Measurements from ENCODE around the gene DNAH3. TPM values are rescaled to one million over a fixed set of nuclear protein-coding genes. Genes with fewer than 3 reads are reported as not detected.

DNAH3 gene
- total RNA-seq, 1 donor from 2014 or later: not detected

DNA sequence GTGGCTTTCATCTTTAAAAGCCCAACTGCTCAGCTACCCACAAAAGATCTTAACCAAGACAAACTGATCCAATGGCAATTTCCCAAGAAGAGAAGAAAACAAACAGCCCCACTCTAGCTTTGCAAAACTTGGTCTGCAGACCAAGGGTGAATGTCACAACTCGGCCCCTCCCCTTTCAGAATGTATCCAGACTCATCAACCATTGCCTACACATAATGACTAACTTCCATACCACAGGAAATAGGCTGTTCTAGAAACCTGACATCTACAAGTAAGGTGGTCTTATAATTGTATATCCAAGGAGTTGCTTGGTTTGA lies 266.4 kb downstream of the DNAH3 start:
- no peak for DNase-seq (ENCODE audit: extremely low spot score, unreplicated experiment)
- Mint-ChIP-seq H3K27ac (ENCODE audit: unreplicated experiment) (no peak overlapping the region), H3K4me3 (ENCODE audit: unreplicated experiment) (no peak overlapping the region), H3K36me3 (ENCODE audit: unreplicated experiment) (peaks cover 5% of the 10 kb centered on the region), H3K27me3 (ENCODE audit: unreplicated experiment) (no peaks in the 10 kb centered on the region), H3K9me3 (ENCODE audit: unreplicated experiment) (no peaks in the 10 kb centered on the region), H3K4me1 (ENCODE audit: unreplicated experiment) (peaks cover 27% of the 10 kb centered on the region)
- TF ChIP-seq, protein P1, sequence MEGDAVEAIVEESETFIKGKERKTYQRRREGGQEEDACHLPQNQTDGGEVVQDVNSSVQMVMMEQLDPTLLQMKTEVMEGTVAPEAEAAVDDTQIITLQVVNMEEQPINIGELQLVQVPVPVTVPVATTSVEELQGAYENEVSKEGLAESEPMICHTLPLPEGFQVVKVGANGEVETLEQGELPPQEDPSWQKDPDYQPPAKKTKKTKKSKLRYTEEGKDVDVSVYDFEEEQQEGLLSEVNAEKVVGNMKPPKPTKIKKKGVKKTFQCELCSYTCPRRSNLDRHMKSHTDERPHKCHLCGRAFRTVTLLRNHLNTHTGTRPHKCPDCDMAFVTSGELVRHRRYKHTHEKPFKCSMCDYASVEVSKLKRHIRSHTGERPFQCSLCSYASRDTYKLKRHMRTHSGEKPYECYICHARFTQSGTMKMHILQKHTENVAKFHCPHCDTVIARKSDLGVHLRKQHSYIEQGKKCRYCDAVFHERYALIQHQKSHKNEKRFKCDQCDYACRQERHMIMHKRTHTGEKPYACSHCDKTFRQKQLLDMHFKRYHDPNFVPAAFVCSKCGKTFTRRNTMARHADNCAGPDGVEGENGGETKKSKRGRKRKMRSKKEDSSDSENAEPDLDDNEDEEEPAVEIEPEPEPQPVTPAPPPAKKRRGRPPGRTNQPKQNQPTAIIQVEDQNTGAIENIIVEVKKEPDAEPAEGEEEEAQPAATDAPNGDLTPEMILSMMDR (IDR thresholded peaks at IDR 0.05): no peak

DNA sequence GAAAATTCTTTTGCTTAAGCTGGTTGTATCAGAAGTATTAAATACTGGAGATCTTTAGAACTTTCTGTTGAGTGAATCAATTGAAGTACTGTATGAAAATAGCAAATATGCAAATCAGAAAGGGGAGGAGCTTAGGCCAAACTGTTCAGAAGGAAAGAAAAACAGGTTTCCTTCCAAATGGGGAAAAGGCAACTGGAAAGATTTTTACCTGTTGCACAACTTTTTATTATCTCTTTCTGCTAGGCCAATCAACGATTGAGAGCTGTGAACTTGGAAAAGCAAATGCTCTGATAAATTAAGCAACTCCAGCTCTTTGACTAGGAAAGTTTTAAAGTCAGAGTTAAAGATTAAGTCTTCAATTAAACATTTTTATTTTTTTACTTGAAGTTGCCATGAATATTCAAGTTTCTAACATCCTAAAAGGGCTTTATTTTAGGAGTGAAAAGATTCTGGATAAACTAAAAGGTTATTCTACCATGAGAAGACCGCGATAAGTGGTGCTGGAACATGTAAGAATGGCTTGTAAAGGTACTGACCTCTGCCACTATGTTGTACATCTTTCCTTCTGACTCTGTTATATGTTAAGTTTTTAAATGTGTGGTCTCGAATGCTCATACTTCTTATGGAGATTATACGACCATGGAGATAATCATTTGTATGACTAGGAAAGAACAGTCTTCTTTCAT lies 266.9 kb downstream of the DNAH3 start:
- TF ChIP-seq, protein P1 (IDR thresholded peaks at IDR 0.05): no peak
- Mint-ChIP-seq H3K27ac (ENCODE audit: unreplicated experiment) (no peak overlapping the region), H3K4me1 (ENCODE audit: unreplicated experiment) (peaks cover 32% of the 10 kb centered on the region), H3K9me3 (ENCODE audit: unreplicated experiment) (no peaks in the 10 kb centered on the region), H3K4me3 (ENCODE audit: unreplicated experiment) (no peak overlapping the region), H3K36me3 (ENCODE audit: unreplicated experiment) (peaks cover 5% of the 10 kb centered on the region), H3K27me3 (ENCODE audit: unreplicated experiment) (no peaks in the 10 kb centered on the region)
- DNase-seq (ENCODE audit: extremely low spot score, unreplicated experiment): no peak

Other genes starting within 250 kb of the DNAH3 start
- gene LDAF1, start 7.8 kb upstream of the DNAH3 start, total RNA-seq: 24.8 and 25.2 TPM in 2 replicates
- gene ZP2, start 60.7 kb upstream of the DNAH3 start, total RNA-seq: not detected in 2 replicates
- not detected in 2 replicates for gene ANKS4B, start 82.9 kb upstream of the DNAH3 start, total RNA-seq
- gene CRYM, start 127.4 kb upstream of the DNAH3 start, total RNA-seq: not detected in 2 replicates